K562 (cell line): ENCODE measurements around the gene CLEC18B. TPM values are rescaled to one million over a fixed set of nuclear protein-coding genes. Genes with fewer than 3 reads are reported as not detected.

ENCODE experiments used
- ATAC-seq: fragments of 200-7000 bp; cut with Tn5 transposase; 3 replicates; pipeline ENCODE4 v1.9.1; 2020; ENCODE audit warnings: moderate library complexity
- BruUV-seq: library from RNA; stranded (reverse); fragments of 400-500 nt; replicated peaks from 2 replicates; lab custom pipeline; 2021; lab: Mats Ljungman, UMichigan
- CTCF ChIA-PET: fragments of 300-600 bp; formaldehyde crosslinking; extraction: SDS; loops from one replicate; lab custom pipeline; 2021; ENCODE audit warnings: low intra/inter-chr PET ratio; lab: Yijun Ruan, JAX
- POLR2A ChIA-PET: fragments of 300-600, 350-650 bp; sonication (Branson Sonifier 250); formaldehyde crosslinking; extraction: SDS; loops from one replicate; lab custom pipeline; 2021; ENCODE audit warnings: antibody characterized with exemption, inconsistent platforms; lab: Yijun Ruan, JAX
- DNase-seq, 4 experiments: peaks; one replicate each; pipeline versions ENCODE4 v3.0.0 to v3.0.0-alpha.2; 2011 to 2018; ENCODE audit warnings: low spot score in 3 of 4, mixed read lengths in 3 of 4; ENCODE audit errors: extremely low read depth in 1 of 4
- FAIRE-seq: peaks from 2 replicates; lab custom pipeline; 2011; peaks lifted over from hg19 to GRCh38; lab: Jason Lieb, UNC
- H2AFZ ChIP-seq: 2 replicates; pipeline ENCODE4 v1.6.0; 2011; ENCODE audit warnings: low read depth, low read length, control low read depth, inconsistent platforms
- H3K27ac ChIP-seq: fragments of 200-600 bp; 3 replicates; pipeline ENCODE4 v1.8.0; 2011; ENCODE audit warnings: low read depth, mild to moderate bottlenecking, control low read depth, inconsistent platforms, low read length, moderate library complexity, mixed read lengths; ENCODE audit errors: extremely low read depth
- H3K27me3 ChIP-seq, 2 experiments: fragments of 300-600 bp in 1 of 2; 2 replicates in 1 of 2; 3 replicates in 1 of 2; pipeline versions ENCODE4 v1.6.0 to v1.8.0; 2011; ENCODE audit warnings: inconsistent platforms in 2 of 2, low read length in 2 of 2, mild to moderate bottlenecking in 1 of 2, mixed read lengths in 1 of 2, moderate library complexity in 1 of 2; ENCODE audit not compliant: control insufficient read depth in 2 of 2, insufficient read depth in 2 of 2
- H3K36me3 ChIP-seq: fragments of 300-600 bp; 3 replicates; pipeline ENCODE4 v1.8.0; 2011; ENCODE audit warnings: mild to moderate bottlenecking, low read length, inconsistent platforms; ENCODE audit not compliant: control insufficient read depth, insufficient read depth
- H3K4me1 ChIP-seq, 2 experiments: fragments of 200-600 bp in 1 of 2; replicated peaks in 1 of 2; 2 replicates in 1 of 2; 3 replicates in 1 of 2; pipeline versions ENCODE4 v1.5.1 to v1.8.0; 2011; ENCODE audit warnings: inconsistent platforms in 2 of 2, low read length in 2 of 2, mild to moderate bottlenecking in 1 of 2, mixed read lengths in 1 of 2, moderate library complexity in 1 of 2; ENCODE audit not compliant: control insufficient read depth in 2 of 2, insufficient read depth in 2 of 2
- H3K4me2 ChIP-seq: 2 replicates; pipeline ENCODE4 v1.6.1; 2011; ENCODE audit warnings: low read length, control low read depth, inconsistent platforms, mixed read lengths; ENCODE audit not compliant: insufficient read depth
- H3K4me3 ChIP-seq: fragments of 200-600 bp; sonication (generic), shearing (Covaris generic); 2 replicates; pipeline ENCODE4 v1.5.1; 2016; ENCODE audit warnings: control low read depth, inconsistent platforms
- H3K79me2 ChIP-seq: fragments of 200-600 bp; 3 replicates; pipeline ENCODE4 v1.8.0; 2011; ENCODE audit warnings: low read length, inconsistent platforms; ENCODE audit not compliant: control insufficient read depth, insufficient read depth
- H3K9ac ChIP-seq, 2 experiments: 2 replicates each; pipeline versions ENCODE4 v1.6.0 to v1.6.1; 2011; ENCODE audit warnings: low read depth in 2 of 2, low read length in 2 of 2, control low read depth in 1 of 2, inconsistent platforms in 1 of 2, mild to moderate bottlenecking in 1 of 2, mixed read lengths in 1 of 2; ENCODE audit not compliant: insufficient read depth in 1 of 2
- H3K9me1 ChIP-seq: one replicate; pipeline ENCODE4 v1.6.0; 2011; ENCODE audit warnings: inconsistent platforms, mild to moderate bottlenecking, low read length, moderate library complexity; ENCODE audit not compliant: control insufficient read depth, insufficient read depth
- H3K9me3 ChIP-seq: replicated peaks from 2 replicates; pipeline ENCODE4 v1.5.1; 2011; ENCODE audit warnings: low read depth, low read length, inconsistent platforms; ENCODE audit not compliant: control insufficient read depth, insufficient read depth
- H4K20me1 ChIP-seq: replicated peaks from 2 replicates; pipeline ENCODE4 v1.6.1; 2011; ENCODE audit warnings: low read length, inconsistent platforms, mixed read lengths; ENCODE audit not compliant: control insufficient read depth, insufficient read depth
- MTA2 ChIP-seq: fragments of 450-650 bp; IDR thresholded peaks from 2 replicates; pipeline ENCODE4 v1.6.1; 2016; ENCODE audit warnings: low read depth
- RBM15 ChIP-seq: fragments of 200-400 bp; formaldehyde crosslinking; IDR thresholded peaks from 2 replicates; pipeline ENCODE4 v1.6.1; 2018; ENCODE audit warnings: mild to moderate bottlenecking, low read length, moderate library complexity; ENCODE audit not compliant: insufficient read depth
- ZNF584 ChIP-seq: fragments of 200-800 bp; sonication (Bioruptor generic); IDR thresholded peaks from 2 replicates; pipeline ENCODE4 v1.6.1; 2016; ENCODE audit warnings: low read depth, mild to moderate bottlenecking, missing genetic modification characterization, missing compliant biosample characterization
- WGBS: fragments of 100-300 bp; shearing (Covaris generic); methylation state at CpG from one replicate; pipeline ENCODE4 v1.1.6; 2016; ENCODE audit warnings: low coverage, mixed read lengths; ENCODE audit not compliant: insufficient coverage; ENCODE audit errors: missing lambda C conversion rate; 5-methylcytosine and 5-hydroxymethylcytosine counted together
- in situ Hi-C: fragments of 300-500 bp; cut with MboI; formaldehyde crosslinking; loops from 4 replicates; pipeline ENCODE4 v1.15.0; 2018; ENCODE audit warnings: inconsistent platforms, mixed read lengths
- intact Hi-C: fragments of 100-400 bp; cut with micrococcal nuclease; formaldehyde crosslinking; loops from 2 replicates; pipeline ENCODE4 v1.14.2; 2022
- polyA plus RNA-seq, 8 experiments: library from polyadenylated mRNA; depleted of rRNA in 4 of 8; stranded (reverse) in 5 of 8; unstranded in 3 of 8; fragments of >200 nt; fragmentation: Nextera tagmentation in 2 of 8; fragmentation: Illumina TruSeq in 1 of 8; extraction: Ambion mirVana in 2 of 8; extraction: Trizol in 1 of 8; gene quantifications; 2 replicates each; pipeline versions ENCODE4 v1.2.1 to v1.2.3, GENCODE V29; 2011 to 2014; ENCODE audit warnings: inconsistent platforms in 1 of 8, missing spikeins in 1 of 8
- total RNA-seq, 7 experiments: library from RNA; depleted of rRNA in 6 of 7; stranded (reverse); fragments of >200 nt in 6 of 7; fragmentation: Illumina TruSeq in 2 of 7; extraction: Trizol in 2 of 7; gene quantifications; 2 replicates each; pipeline versions ENCODE4 v1.2.1 to v1.2.3, GENCODE V29; 2011 to 2021; ENCODE audit warnings: low replicate concordance in 1 of 7
- TF ChIP-seq, protein P1 (sequence below): fragments of 250-450 bp; sonication (Bioruptor Pico); IDR thresholded peaks from 2 replicates; pipeline ENCODE4 v1.5.0; 2021

The CLEC18B gene
- total and polyA plus RNA-seq, 9 of the 15 experiments (the other 6 are each of a cell fraction or from before 2014, with no cell fraction given): 0.23 to 7.6 (median 3.5) TPM

DNA sequence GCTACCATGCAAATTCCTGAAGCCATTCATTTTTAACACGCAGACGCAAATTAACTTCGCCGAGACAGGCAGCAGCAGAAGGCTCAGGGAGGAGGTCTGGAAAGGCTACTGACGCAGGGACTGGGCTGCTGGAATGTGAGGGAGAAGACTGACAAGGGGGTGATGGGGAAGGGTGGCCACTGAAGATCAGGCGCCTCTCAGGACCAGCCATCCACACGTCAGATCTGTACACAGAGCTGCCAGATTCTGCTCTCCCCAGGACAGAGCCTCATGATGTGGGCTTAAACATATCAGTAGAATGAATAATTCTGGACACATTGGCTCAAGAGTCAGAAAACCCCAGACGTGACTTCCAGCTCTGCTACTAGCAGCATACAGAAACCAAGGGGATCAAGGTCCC lies 25.6 kb upstream of the CLEC18B start:
- H2AFZ ChIP-seq: no peak overlapping the region
- H3K27ac ChIP-seq: no peak overlapping the region
- in situ Hi-C loops (no loop called here), intact Hi-C loops (loop anchor here (5.0 kb wide), 1 partner anchor 105 kb away; no protein-coding TSS in a partner anchor)
- WGBS: 87% methylated on average over 8 of the region's 8 CpGs
- DNase-seq (no peak), FAIRE-seq (no peak), ATAC-seq (no peak)
- no peaks in the 10 kb centered on the region for H3K27me3 ChIP-seq
- no peak overlapping the region for H3K9ac ChIP-seq
- no peak overlapping the region for H3K4me3 ChIP-seq
- no peaks in the 10 kb centered on the region for H3K9me3 ChIP-seq
- no peaks in the 10 kb centered on the region for H3K9me1 ChIP-seq
- CTCF ChIA-PET: no interaction called here
- BruUV-seq: no TSS peak
- no peak overlapping the region for H3K4me2 ChIP-seq
- peaks cover 4% of the 10 kb centered on the region; the same call in 2 of the 3 replicates for H3K36me3 ChIP-seq
- POLR2A ChIA-PET: no interaction called here
- no peaks in the 10 kb centered on the region for H3K79me2 ChIP-seq
- TF ChIP-seq, protein P1, sequence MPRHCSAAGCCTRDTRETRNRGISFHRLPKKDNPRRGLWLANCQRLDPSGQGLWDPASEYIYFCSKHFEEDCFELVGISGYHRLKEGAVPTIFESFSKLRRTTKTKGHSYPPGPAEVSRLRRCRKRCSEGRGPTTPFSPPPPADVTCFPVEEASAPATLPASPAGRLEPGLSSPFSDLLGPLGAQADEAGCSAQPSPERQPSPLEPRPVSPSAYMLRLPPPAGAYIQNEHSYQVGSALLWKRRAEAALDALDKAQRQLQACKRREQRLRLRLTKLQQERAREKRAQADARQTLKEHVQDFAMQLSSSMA (CRISPR knock-in tag): no peak
- TF ChIP-seq MTA2: no peak
- no peak for TF ChIP-seq ZNF584 (CRISPR knock-in tag)
- TF ChIP-seq RBM15: no peak
- H3K4me1 ChIP-seq: no peaks in the 10 kb centered on the region; a peak in 2 of 5 replicates
- peaks cover 3% of the 10 kb centered on the region; the same call in 1 of the 2 replicates for H4K20me1 ChIP-seq
